HG02938 (cell line): Measurements from ENCODE around the gene MRFAP1L1.
A peak's percentile ranks its signal among the peaks of the same experiment; 100 is the strongest.
"Not testable (repeated sequence)": the region's sequence is repeated elsewhere in the genome, so short reads cannot be mapped to it uniquely, and the experiment has no call there.

Experiments used
- ATAC-seq: cut with Tn5 transposase; IDR thresholded peaks from one replicate; pipeline ENCODE4 v1.9.1; 2021; ENCODE audit warnings: mild to moderate bottlenecking, moderate library complexity; ENCODE audit not compliant: unreplicated experiment

The MRFAP1L1 gene

GRCh38 chr4:6709230-6710114, at the start of gene MRFAP1L1:
Gene MRFAP1L1, minus strand, starts transcription at chr4:6709865. Its CDS starts 236 bp downstream, at chr4:6709629.
- ATAC-seq = peak; percentile 69

DNA sequence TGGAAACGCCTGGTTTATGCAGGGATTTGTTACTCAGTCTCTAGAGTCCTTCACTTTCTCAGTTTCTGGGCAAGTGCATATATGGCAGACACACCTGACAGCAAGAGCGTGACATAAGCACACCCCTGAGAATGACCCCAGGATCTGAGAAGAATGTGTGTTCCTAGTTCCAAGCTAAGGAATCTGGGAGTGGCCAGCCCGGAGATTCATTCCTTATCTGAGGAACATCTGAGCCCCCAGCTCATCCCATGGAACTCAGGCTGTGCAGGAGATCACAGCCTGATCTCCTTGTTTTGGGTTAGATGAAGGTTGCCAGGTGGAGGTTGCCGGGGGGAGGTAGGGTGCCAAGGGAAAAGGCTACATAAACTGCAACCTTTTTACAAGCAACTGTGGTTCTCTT, 49.1 kb upstream of the MRFAP1L1 start:
- no peak for ATAC-seq

GRCh38 chr4:6756345-6756744, 46.7 kb upstream of the MRFAP1L1 start:
- ATAC-seq = not testable (repeated sequence)

DNA sequence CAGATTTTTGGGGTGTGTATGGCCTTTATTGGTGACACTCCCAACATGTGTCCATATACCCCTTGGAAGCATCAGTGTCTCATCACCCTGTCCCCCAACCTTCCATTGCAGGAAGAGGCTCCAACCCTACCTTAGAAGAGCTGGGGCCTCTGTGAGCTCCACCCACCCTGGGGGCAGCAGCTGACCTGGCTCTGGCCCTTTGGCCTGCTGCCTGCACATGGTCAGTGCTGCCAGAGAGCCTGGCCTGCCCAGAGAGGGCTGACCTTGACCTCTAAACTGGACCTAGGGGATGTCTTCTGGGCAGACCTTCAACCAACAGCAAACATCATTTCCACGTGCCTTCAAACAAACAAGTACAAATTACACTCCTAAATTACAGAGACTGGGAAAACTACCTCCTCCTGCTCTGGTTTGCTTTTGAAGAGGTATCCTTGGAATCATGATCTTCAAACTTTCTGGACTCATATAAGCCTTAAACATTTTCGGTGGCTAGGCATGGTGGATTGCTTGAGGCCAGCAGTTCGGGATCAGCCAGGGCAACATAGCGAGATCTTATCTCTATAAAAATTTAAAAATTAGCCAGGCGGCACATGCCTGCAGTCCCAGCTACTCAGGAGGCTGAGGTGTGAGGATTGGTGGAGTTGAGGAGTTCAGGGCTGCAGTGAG, 45.6 kb upstream of the MRFAP1L1 start:
- no peak for ATAC-seq

DNA sequence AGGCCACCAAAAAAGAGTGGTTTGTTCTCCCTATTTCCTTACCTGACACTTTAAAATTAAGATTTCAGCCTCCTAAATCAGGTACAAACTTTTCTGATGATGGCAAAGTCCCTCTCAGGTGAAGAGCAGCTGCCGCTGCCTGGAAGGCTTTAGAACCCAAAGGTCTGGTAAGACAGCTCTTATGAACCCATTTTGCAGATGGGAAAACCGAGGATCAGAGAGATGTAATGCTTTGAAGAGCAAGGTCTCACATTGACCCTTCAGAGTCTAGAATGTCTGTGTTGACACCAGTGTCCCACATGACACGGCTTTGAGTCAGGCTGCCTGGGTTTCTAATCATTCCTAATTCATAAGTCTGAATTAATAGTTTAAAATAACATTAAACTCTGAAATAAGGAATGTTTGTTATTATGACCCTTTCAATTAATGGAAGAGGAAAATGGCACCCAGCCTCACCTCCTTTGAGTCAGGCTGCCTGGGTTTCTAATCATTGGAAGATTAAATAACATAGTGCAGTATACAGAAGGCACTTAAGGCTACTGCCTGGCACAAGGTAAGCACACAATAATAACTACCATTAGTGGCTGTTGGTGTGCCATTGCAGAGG, 44.9 kb upstream of the MRFAP1L1 start:
- no peak for ATAC-seq

DNA sequence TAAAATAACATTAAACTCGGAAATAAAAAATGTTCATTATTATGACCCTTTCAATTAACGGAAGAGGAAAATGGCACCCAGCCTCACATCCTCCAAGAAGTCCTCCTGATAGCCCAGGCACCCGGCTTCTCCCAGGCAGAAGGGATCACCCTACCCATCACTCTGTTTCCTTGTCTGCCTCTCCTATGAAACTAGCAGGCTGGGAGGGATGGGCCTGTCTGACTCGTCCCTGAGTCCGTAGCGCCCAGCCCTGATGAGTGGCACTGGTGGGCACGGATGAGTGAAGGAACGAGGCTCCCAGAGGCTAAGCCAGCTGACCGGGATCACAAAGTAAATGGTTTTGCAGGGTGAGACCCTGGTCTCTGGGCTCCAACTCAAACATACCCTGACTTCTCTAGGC, 44.2 kb upstream of the MRFAP1L1 start:
- no peak for ATAC-seq

GRCh38 chr4:6753103-6753560, 43.5 kb upstream of the MRFAP1L1 start:
- ATAC-seq = no peak

- no peak for ATAC-seq
Observed at GRCh38 chr4:6752486-6752829, 42.8 kb upstream of the MRFAP1L1 start.

DNA sequence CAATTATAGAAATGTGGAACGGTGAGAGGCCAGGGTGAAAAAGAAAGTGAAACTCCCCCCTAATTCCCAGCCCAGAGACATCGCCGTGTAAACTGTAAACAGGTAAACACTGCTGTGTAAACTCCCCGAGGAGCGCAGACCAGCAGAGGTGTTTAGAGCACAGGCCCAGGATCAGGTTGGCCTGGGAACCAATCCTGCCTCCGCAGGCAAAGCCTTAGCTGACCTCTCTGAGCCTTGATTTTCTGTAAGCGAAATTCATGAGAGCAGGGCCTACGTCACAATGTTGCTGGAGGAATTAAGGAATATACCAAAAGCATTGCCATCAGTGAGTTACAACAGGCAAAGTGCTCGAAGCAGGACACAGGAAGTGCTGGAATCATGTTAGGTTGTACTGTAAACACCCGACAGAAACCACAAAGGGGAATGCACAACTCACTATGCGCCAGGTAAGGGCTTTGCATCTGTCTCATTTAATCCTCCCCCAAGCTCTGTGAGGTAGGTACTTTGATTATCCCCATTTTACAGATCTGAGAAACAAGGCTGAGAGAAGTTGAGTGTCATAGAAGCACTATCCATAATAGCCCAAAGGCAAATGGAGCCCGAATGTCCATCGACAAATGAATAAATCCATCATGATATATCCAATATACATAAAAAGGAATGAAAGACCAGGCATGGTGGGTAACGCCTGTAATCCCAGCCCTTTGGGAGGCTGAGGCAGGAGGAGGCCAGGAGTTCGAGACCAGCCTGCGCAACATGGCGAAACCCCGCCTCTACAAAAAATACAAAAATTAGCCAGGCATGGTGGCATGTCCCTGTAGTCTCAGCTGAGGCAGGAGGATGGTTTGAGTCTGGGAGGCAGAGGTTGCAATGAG, 42.2 kb upstream of the MRFAP1L1 start:
- ATAC-seq = no peak

DNA sequence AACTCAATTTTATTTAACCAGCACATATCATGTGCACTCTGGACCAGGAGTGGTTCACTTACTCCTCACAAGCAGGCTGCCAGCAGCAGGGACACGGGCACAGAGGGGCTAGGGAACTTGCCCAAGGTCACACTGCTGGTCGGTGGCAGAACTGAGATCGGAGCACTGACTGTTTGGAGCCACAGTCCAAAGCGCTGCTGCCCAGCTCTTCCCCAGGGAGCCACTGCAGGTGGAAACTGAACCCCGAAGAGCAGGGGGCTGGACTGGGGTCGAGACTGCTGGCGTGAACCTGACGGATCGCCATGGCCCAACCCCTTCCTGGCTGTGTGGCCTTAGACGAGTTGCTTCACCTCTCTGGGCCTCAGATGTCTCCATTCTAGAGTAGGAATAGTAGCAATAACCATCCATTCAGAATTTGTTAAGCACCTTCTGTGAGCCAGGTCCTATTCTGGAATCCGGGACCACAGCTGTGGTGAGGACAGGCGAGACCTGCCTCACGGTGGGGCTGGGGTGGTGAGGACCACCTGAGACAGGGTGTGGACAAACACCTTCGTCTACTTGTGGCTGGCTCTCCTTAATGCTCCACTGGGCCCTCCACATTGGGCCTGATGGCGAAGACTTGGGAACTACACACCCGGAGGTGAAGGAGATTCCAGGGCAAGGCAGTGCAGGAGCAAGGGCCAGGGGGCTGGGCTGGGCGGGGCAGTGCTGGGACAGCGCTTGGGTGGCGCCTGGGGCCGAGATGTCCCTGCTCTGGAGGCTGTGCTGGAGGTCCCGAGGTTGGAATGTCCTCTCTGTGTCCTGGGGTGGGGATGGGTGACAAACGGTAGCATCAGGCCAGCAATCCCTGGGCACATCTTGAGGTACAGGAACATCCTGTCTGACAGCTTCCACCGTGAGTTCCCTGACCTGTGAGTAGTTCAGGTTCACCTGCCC, 40.9 kb upstream of the MRFAP1L1 start:
- no peak for ATAC-seq

DNA sequence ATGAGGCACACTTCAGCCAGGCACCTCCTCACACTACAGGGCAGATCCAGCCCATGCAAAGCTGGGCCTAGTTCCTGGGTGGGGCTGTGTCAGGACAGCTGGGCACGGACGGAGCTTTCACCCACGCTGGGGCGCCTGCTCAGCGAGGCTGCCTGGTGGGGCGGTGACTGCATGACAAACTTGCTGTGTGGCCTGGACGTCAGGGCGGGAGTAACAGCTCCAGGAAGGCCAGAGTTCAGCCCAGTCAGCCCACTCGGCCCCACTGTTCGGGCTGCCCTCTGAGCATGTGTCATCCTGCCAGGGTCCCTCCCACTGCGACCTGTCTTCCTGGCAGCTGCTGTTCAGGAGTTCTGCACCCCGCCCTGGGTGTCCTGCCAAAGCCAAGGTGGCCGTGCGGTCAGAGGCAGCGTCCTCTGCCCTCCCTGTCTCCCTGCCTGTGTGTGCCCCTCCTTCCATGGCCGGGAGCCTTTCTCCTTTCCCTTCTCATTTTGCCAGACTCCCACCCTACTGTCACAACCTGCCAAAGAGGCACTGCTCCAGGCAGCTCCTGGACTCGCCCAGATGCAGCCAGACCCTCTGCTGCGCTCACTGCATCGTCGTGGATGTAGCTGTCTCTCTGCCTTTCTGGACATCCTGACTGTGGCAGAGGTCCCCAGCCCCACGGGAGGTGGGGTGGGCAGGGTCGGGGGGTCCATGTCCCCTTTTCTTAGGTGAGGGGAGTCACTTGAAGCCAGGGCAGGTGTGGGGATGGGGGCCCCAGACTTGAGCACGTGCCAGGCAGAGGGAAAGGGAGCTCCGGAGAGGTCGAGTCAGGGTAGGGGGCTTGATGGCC, 39.9 kb upstream of the MRFAP1L1 start:
- no peak for ATAC-seq

DNA sequence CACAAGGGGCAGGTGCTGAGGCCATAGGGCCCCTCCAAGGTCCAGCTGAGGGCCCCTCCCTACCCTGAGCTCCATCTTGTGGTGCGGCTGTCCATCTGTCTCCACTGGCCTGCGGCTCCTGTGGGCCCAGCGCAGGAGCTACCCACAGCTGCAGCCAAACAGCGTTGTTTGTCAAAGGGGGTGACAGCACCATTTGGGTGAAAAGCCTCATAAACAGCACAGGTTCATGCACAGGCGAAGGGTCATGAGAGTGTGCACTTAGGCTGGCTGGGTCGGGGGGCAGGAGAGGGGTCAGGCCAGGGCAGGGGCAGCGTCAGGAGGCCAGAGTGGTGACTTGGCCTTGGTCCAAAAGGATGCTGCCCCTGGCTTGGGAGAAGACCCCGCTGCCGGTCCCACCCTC, 38.6 kb upstream of the MRFAP1L1 start:
- no peak for ATAC-seq

DNA sequence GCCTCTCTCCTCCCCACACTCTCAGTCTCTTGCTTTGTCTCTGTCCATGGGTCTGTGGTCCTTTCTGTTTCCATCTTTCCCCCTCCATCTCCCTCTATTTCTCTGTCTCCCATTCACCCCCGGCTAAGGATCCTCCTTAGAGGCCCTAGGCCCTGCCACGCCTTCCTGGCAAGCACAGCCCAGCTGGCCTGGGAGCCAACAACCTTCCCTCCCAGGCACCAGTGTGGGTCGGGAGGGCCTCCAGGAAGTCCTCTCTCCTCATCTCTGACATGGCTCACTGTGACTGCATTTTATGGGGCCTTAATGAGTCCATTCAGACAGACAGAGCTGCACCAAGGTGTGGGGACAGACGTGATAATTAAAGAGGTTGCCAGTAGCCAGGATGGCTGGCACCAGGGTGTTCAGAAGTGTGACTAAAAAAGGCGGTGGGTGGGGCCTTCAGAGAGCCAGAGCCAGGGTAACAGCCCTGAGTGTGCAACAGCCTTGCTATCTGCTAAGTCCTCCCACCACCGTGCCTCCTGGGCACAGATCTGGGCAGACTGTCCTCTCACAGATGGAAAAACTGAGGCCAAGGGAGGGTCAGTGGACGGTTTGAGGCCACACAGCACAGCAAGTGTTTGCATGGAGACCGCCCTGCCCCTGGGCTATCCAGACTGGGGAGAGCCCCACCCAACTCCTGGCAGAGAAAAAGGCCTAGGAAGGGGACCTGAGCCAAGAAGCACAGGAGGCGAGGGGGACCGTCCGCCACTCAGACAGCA, 37.8 kb upstream of the MRFAP1L1 start:
- no peak for ATAC-seq

- ATAC-seq = no peak
Observed at GRCh38 chr4:6746721-6747293, 37.1 kb upstream of the MRFAP1L1 start.

- ATAC-seq = no peak
Observed at GRCh38 chr4:6742989-6743388, 33.3 kb upstream of the MRFAP1L1 start.

DNA sequence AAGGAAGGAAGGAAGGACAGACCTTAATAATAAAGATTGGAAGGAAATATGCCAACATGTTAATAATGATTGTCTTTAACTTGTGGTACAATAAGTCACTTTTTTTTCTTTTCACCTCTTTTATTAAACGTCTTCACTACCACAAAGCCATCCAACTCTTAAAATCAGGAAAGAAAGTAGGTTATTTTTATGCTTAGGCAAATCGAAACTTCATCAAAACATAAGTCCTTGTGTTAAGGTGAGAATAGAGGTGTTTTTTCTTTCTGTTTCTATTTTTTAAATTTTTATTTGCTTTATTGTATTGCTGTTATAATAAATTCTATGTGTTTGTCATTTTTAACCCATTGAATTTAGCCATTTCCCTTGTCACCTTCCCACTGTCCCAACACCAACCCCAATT, 32.8 kb upstream of the MRFAP1L1 start:
- ATAC-seq = no peak

DNA sequence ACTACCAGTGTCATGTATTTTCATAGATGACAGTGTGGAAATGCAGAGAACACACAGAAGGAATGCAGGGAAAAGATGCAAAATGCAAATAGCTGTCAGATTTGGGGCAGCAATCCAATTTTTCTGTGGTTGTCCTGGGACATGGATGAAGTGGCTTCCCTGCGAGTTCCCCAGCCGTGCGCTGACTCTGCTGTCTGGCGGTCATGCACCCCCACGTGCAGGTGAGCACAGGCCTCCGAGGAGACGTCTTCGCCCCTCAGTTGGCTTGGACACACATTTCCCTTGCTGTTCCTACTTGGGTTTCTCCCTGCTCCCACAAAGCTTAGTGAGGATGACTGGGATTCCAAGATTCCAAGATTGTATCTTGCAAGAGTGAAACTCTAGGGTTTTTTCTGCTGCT, 30.7 kb upstream of the MRFAP1L1 start:
- no peak for ATAC-seq

GRCh38 chr4:6739920-6740319, 30.3 kb upstream of the MRFAP1L1 start:
- no peak for ATAC-seq
